Erythroblast (primary cell): Measurements from ENCODE around the gene RBBP4.

Experiments used
- GATA1 ChIP-seq: IDR thresholded peaks from 2 replicates; pipeline ENCODE4 v1.6.1; 2011; ENCODE audit warnings: low read depth, mild to moderate bottlenecking, control low read depth, low read length, moderate library complexity
- POLR2A ChIP-seq: IDR thresholded peaks from 2 replicates; pipeline ENCODE4 v1.6.1; 2011; ENCODE audit warnings: mild to moderate bottlenecking, low read length

DNA sequence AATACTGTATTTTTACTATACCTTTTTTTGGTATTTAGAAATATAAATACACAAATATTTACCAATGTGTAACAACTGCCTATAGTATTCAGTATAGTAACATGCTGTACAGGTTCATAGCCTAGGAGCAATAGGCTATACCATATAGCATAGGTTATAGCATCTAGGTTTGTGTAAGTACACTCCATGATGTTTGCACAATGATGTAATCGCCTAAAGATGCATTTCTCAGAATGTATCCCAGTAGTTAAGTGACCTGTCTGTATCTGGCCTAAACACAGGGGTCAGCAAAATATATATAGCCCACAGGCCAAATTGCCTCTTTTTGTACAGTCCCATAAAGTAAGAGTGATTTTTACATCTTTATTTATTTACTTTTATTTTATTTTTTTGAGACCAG is 24.8 kb upstream of the RBBP4 start:
- no peak for TF ChIP-seq POLR2A
- no peak for TF ChIP-seq GATA1
